Measurements from ENCODE around the gene BLCAP. TPM values are rescaled to one million over a fixed set of nuclear protein-coding genes. Genes with fewer than 3 reads are reported as not detected.
A peak's percentile ranks its signal among the peaks of the same experiment; 100 is the strongest.

BLCAP gene
- total RNA-seq, 2 donors from 2014 or later: 66.6 to 78.7 TPM

GRCh38 chr20:37529214-37529967 is 1.7 kb upstream of the BLCAP start:
- no peak for TF ChIP-seq CTCF (IDR thresholded peaks at IDR 0.05)
- DNase-seq (ENCODE audit: low spot score): no peak
- Histone ChIP-seq H3K4me1 (peaks cover 0 to 36% of the 10 kb centered on the region in 2 donors), H3K9me3 (no peaks in the 10 kb centered on the region), H3K27ac (no peak overlapping the region), H3K27me3 (no peaks in the 10 kb centered on the region), H3K4me3 (no peak overlapping the region), H3K36me3 (no peaks in the 10 kb centered on the region)

GRCh38 chr20:37528446-37529213 is 954 bp upstream of the BLCAP start:
- Histone ChIP-seq H3K27ac (peak overlapping the region; percentile 95 to 96), H3K27me3 (no peaks in the 10 kb centered on the region), H3K4me1 (peaks cover 0 to 39% of the 10 kb centered on the region in 2 donors), H3K4me3 (peak overlapping the region; percentile 97 to 100), H3K9me3 (no peaks in the 10 kb centered on the region), H3K36me3 (no peaks in the 10 kb centered on the region)
- TF ChIP-seq CTCF (IDR thresholded peaks at IDR 0.05): no peak
- peak; percentile 46 for DNase-seq (ENCODE audit: low spot score)

GRCh38 chr20:37526839-37527637 is 638 bp downstream of the BLCAP start:
- no peaks in the 10 kb centered on the region for H3K27me3 ChIP-seq
- peak overlapping the region; percentile 95 to 96 for H3K27ac ChIP-seq
- DNase-seq (ENCODE audit: low spot score): no peak
- H3K9me3 ChIP-seq: no peaks in the 10 kb centered on the region
- peaks cover 0 to 54% of the 10 kb centered on the region in 2 donors for H3K4me1 ChIP-seq
- no peak for TF ChIP-seq CTCF (IDR thresholded peaks at IDR 0.05)
- peak overlapping the region; percentile 97 to 100 for H3K4me3 ChIP-seq
- no peaks in the 10 kb centered on the region for H3K36me3 ChIP-seq

GRCh38 chr20:37526238-37526838 is 1.3 kb downstream of the BLCAP start:
- Histone ChIP-seq H3K4me3 (peak overlapping the region; percentile 97 to 100), H3K36me3 (no peaks in the 10 kb centered on the region), H3K27me3 (no peaks in the 10 kb centered on the region), H3K27ac (peak overlapping the region; percentile 95 to 96), H3K9me3 (no peaks in the 10 kb centered on the region), H3K4me1 (peaks cover 0 to 61% of the 10 kb centered on the region in 2 donors)
- no peak for TF ChIP-seq CTCF (IDR thresholded peaks at IDR 0.05)
- DNase-seq (ENCODE audit: low spot score): no peak

GRCh38 chr20:37525810-37526209 is 1.9 kb downstream of the BLCAP start:
- DNase-seq (ENCODE audit: low spot score): no peak
- Histone ChIP-seq H3K27ac (peak overlapping the region; percentile 95 to 96), H3K27me3 (no peaks in the 10 kb centered on the region), H3K4me1 (peaks cover 0 to 67% of the 10 kb centered on the region in 2 donors), H3K4me3 (peak overlapping the region; percentile 97 to 100), H3K9me3 (no peaks in the 10 kb centered on the region), H3K36me3 (no peaks in the 10 kb centered on the region)
- no peak for TF ChIP-seq CTCF (IDR thresholded peaks at IDR 0.05)

Measured in right atrium auricular region (tissue), 2 donors.